Suprapubic skin (tissue), 4 donors: ENCODE results near the gene MADCAM1.

Experiments used
- POLR2A ChIP-seq, 2 donors: fragments of 450-650 bp; IDR thresholded peaks; one replicate each; pipeline ENCODE4 v1.6.1; 2017; ENCODE audit warnings: antibody characterized with exemption in 2 of 2, mild to moderate bottlenecking in 2 of 2, moderate library complexity in 2 of 2
- POLR2AphosphoS5 ChIP-seq, 3 donors: sonication (generic); formaldehyde crosslinking; IDR thresholded peaks; one replicate each; pipeline ENCODE4 v1.6.1; 2017; ENCODE audit warnings: antibody characterized with exemption in 3 of 3
- TF ChIP-seq, protein P1 (sequence below), 2 donors: fragments of 200-600 bp in 1 of 2; fragments of 450-650 bp in 1 of 2; sonication (generic) in 1 of 2; IDR thresholded peaks; one replicate each; pipeline ENCODE4 v1.5.1; 2016 to 2019; ENCODE audit warnings: antibody characterized with exemption in 2 of 2, mild to moderate bottlenecking in 1 of 2, moderate library complexity in 1 of 2

DNA sequence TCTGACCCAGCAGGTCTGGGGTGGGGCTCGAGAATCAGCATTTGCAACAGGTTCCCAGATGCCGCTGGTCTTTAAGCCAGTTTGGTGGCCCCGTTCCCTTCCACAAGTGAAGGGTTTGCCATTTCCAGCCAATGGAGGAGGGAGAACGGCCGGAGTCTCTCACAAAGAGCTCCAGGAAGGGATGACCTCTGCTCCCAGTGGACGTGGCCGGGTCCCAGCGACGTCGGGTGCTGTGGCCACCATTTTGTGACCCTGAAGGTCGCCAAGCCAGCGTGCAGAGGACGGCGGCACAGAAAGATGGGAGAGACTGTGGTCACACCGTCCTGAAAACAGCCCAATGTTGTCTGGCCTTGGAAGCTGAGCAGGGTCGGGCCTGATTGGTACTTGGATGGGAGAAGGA, 43.5 kb upstream of the MADCAM1 start:
- no peak for TF ChIP-seq POLR2A (IDR thresholded peaks at IDR 0.05)
- TF ChIP-seq, protein P1, sequence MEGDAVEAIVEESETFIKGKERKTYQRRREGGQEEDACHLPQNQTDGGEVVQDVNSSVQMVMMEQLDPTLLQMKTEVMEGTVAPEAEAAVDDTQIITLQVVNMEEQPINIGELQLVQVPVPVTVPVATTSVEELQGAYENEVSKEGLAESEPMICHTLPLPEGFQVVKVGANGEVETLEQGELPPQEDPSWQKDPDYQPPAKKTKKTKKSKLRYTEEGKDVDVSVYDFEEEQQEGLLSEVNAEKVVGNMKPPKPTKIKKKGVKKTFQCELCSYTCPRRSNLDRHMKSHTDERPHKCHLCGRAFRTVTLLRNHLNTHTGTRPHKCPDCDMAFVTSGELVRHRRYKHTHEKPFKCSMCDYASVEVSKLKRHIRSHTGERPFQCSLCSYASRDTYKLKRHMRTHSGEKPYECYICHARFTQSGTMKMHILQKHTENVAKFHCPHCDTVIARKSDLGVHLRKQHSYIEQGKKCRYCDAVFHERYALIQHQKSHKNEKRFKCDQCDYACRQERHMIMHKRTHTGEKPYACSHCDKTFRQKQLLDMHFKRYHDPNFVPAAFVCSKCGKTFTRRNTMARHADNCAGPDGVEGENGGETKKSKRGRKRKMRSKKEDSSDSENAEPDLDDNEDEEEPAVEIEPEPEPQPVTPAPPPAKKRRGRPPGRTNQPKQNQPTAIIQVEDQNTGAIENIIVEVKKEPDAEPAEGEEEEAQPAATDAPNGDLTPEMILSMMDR (IDR thresholded peaks at IDR 0.05) = no peak
- no peak for TF ChIP-seq POLR2AphosphoS5 (IDR thresholded peaks at IDR 0.05)
